Inflammatory macrophage treated with lipopolysaccharide for 1 hour (primary cell): Measurements from ENCODE around the gene F10.
"Not testable (repeated sequence)": the region's sequence is repeated elsewhere in the genome, so short reads cannot be mapped to it uniquely, and the experiment has no call there.

ENCODE experiments used
- DNase-seq, 2 donors: peaks; one replicate each; pipeline ENCODE4 v3.0.0-alpha.2; 2020 to 2022

F10 gene

DNA sequence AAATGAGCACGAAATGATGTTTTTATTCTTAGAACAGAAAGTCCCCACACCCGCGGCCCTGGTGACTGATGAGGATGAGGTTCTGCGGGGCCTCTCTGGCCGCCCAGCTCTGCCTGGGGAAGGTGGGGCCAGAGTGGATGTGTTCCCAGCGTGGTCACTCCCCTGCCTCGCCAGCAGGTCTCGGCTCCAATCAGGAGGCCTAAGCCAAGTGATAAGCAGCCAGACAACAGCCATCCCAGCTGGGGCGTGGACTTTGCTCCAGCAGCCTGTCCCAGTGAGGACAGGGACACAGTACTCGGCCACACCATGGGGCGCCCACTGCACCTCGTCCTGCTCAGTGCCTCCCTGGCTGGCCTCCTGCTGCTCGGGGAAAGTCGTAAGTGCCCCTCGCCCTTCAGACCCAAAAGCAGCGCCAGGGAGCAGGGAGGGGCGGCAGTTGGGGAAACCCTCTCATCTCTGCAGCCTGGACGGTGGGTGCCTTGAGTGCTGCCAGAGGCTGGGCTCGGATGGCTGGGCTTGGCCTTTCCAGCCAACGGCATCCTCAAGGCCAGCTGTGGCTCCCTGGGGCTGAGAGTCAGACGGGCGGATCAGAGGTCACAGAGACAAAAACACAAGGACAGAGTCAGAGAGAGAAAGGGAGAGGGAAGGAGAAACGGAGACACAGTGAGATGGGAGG is at the start of gene F10:
Gene F10, plus strand, starts transcription at position 250 of the 676 bp plus-strand sequence. Its CDS starts 57 bp downstream, at position 307.
- no peak for DNase-seq

DNA sequence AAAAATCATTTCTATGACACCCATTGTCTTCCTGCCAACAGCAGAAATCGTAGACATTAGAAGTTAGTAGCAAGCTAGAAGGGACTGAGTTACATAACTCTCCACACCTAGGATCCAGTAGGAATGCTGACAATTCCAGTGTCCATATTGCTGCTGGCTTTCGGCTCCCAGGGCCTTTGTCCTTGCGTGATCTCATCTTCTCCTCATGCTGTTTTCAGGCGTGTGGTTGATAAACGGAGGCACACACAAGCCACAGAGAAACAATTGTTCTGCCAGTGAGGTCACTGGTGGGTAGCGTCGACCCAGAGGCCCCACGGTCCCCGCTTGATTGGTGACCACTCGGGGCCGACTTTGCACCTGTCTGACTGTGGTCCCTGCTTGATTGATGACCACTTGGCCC is 48.7 kb upstream of the F10 start:
- DNase-seq, result no peak

DNA sequence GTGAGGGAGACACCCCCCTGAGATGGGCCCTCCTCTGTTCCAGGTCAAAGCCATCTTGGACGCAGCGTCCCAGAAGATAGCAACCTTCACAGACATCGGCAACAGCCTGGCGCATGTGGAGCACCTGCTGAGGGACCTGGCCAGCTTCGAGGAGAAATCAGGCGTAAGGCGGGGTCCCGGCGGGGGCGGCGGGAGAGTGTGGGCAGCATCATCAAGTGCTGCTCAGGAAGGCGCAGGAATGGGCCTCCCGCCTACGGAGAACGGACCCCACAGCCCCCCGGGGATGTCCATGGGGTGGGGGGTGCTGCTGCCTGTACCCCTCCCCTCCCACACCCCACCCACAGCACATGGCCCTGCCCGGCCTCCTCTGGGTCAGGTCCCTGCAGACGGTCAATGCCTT is 48.2 kb upstream of the F10 start:
- DNase-seq, result no peak

DNA sequence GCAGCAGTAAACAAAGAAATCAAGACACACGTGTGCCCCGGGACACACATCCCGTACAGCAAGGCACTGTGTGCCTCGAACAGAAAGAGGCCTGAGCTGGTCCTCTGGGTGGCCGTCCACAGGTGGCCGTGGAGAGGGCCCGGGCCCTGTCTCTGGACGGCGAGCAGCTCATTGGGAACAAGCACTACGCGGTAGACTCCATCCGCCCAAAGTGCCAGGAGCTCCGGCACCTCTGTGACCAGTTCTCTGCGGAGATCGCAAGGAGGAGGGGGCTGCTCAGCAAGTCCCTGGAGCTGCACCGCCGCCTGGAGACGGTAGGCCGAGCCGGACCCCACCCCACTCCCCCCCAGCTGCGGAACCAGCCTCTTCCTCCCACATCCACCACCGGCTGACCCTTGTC is 47.7 kb upstream of the F10 start:
- DNase-seq, result no peak

DNA sequence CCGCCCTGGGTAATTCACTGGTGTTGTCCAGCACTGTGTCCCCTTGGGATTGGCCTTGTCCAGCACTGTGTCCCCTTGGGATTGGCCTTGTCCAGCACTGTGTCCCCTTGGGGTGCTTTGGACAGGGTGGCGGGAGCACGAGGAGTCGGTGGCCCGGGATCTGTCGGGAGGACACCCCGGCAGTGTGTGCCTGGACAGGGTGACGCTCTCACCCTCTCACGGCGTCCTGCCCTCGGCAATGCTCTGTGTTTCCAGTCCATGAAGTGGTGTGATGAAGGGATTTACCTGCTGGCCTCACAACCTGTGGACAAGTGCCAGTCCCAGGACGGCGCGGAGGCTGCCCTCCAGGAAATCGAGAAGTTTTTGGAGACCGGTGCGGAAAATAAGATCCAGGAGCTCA is 46.9 kb upstream of the F10 start:
- DNase-seq, result no peak

DNA sequence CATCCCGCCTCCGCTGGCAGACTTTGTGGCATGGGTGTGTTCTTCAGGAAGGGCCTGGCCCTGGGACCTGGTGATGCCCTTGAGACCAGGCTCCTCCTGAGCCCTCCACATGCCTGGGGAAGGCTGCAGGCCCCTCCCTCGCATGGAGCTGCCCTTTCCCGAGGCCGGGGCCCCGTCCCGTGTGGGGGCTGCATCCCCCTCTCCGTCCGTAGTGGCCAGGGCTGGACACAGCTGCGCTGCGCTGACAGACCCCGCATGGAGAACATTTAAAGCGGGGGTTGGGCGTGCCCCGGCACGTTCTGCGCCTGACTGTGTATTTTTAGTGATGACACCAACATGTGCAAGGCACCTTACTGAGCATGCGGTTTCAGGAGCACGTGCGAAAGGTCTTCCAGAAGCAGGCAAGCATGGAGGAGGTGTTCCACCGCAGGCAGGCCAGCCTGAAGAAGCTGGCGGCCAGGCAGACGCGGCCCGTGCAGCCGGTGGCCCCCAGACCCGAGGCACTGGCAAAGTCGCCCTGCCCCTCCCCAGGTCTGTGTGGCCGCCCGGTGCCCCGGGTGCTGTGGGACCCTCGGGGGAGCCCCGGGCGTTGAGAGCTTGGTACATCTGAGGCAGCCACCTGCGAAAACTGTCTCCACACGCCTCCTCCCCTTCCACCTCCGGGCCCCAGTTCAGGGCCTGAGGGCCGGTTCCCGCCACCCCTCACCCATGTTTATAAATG is 45.8 kb upstream of the F10 start:
- DNase-seq, result no peak

DNA sequence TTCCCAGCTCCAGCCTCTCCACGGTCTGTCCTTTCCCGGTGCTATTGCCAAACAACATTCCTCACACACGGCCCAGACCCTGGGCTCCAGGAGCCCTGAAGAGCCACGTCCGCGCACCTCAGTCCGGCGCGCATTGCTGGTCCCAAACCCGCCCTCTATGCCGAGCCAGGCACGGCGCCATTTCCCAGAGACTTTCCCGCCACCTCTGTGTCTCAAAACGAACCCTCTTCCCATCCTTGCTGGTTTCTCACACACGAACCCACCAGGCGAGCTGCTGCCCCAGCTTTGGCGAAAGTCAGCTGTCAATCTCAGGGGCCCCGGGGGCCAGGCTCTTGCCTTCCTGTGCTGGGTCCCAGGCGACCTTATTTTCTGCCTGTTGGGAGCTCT is 45.0 kb upstream of the F10 start:
- no peak for DNase-seq

DNA sequence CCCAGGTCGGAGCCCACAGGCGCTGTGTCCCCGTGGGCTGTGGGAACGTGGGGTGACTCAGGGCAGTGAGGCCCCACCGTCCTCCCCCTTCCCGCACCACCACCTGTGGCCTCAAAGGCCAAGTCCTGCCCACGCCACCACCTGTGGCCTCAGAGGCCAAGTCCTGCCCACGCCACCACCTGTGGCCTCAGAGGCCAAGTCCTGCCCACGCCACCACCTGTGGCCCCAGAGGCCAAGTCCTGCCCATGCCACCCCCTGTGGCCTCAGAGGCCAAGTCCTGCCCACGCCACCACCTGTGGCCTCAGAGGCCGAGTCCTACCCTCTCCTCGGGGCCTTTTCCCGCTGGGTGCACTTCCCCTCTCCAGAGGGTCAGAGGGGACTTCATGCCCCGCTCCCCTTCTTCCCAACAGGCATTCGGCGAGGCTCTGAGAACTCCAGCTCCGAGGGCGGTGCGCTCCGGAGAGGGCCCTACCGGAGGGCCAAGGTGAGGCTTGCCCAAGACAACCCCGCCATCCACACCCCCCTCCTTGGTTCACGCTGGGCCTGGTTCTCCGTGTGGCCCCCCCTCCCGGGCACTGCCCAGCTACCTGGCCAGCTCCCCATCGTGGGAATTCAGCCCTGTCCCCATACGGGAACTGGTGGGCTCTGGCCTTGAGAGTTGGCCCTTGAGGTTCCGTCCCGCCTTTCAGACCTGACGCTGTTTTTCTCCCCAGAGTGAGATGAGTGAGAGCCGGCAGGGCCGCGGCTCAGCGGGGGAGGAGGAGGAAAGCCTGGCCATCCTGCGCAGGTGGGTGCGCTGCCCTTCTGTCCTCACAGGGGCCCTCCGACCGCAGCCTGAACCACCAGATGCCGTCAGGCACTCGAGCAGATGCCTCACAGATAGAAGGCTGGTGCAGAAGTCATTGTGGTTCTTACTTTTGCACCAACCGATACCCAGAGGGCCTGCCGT is 44.4 kb upstream of the F10 start:
- no peak for DNase-seq

DNA sequence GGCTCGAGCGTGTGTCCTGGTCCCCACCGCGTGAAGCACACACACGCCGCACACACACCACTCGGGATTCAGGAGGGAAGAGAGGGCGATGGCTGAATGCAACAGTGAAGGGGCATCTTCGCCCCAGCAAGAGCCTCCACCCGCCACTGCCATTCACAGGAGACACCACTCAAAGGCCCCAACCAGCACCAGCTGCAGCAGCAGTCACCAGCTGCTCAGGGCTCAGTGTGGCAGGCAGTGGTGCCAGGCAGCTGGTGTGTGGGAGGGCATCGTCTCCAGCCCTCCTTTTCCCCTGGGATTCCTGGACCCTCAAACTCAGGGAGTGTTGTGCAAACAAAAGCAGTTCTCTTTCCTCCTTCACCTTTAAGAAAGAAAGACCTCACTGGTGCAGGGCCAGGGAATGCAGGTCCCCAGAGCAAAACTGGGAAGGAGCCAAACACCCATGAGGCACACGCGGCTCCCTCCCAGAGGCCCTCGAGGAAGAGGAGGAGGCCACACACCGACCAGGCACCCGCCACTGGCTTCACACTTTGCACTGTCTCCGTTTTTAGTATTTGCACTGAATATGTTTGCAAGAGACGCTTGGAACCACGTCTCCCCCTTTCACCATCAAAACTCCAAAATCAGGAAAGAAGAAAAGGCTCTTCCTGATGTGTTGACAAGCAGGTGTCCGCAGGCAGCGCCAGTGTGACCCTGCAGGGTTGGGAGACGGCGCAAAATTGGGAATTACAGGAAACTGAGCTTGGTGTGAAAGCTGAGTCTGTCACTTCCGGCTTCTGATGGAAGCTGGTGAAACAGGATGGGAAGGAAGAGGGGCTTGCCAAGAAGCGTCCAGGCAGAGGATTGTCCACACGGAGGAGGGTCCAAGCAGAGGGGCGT is 43.5 kb upstream of the F10 start:
- no peak for DNase-seq

DNA sequence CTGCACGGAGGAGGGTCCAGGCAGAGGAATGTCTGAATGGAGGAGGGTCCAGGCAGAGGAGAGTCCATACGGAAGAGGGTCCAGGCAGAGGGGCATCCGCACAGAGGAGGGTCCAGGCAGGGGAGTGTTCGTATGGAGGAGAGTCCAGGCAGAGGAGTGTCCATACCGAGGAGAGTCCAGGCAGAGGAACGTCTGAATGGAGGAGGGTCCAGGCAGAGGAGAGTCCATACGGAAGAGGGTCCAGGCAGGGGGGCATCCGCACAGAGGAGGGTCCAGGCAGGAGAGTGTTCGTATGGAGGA is 42.9 kb upstream of the F10 start:
- not testable (repeated sequence) for DNase-seq

DNA sequence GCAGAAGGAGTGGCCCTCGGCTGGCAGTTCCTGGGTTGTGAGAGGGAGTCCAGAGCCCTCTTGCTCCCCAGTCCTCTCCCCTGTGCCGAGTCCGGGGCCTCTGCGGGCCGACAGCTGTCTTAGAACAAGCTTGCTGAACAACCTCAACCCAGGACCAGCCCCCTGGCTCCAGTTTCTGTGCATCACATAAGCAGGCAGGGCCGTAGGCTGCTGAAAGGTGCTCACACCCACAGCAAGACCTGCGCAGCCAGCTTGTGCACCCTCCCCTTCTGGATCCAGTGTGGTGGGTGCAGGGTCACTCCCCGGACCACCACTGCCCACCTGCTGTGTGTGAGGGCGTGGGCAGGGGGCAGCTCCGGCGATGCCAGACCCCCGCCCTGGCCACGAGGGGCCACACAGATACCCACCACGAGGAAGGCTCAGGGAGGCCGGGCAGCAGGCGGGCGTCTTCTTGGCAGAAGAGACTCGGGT is 42.2 kb upstream of the F10 start:
- no peak for DNase-seq

DNA sequence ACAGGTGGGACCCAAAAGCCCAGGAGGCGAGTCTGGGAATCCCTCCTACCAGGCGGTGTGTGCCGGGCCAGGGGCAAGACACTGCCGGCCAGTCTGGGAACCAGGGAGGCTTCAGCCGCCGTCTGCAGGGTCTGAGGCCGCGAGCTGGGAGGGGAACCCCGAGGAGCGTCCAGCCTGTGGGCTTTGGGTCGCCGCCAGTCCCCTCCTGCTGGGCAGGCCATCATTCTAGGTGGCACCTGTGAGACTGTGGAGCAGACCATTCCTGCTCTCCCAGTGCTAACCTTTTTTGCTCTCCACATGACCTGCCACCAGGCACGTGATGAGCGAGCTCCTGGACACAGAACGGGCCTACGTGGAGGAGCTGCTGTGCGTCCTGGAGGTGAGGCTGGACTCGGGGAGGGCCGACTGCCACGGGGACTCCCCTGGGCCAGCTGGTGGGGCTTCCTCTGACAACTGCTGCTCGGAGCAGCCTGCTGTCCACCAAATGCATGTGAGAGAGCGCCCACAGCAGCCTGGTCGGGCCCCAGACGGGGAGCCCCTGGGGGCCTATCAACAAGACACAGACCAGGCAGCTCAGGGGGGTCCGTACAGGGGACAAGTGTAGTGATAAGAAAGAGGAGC is 41.6 kb upstream of the F10 start:
- DNase-seq, result no peak

DNA sequence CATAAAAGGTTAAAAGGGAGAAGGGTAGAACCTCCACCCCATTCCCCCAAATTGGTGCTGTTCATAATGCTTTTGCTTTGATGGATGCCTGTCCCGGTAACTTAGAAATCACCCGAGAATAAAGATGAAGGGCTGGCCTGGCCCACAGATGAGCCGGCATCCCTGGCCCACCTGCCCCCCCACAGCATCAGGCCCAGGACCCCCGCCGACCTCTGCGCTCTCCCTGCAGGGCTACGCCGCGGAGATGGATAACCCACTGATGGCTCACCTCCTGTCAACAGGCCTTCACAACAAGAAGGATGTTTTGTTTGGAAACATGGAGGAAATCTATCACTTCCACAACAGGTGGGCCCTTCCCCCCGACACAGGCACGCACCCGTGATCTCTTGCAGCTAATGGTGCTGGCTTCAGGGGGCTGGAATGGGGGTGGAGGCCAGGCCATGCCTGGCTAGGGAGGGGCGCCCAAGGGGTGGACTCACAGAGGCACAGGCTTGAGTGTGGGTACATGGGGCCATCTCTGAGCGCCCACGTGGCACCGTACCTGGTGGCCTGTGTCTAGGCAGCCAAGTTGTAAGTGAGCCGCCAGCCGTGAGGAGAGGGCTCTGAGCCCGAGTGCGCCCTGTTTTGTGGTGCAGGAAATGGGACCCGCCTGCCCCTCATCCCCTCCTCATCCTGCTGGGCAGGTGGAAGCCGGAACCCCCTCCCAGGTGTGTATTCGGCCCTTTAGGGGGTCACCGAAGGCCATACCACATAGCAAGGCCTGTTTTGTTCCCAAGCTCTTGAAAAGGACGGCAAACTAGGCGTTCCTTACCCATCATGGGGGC is 40.2 kb upstream of the F10 start:
- DNase-seq, result no peak

DNA sequence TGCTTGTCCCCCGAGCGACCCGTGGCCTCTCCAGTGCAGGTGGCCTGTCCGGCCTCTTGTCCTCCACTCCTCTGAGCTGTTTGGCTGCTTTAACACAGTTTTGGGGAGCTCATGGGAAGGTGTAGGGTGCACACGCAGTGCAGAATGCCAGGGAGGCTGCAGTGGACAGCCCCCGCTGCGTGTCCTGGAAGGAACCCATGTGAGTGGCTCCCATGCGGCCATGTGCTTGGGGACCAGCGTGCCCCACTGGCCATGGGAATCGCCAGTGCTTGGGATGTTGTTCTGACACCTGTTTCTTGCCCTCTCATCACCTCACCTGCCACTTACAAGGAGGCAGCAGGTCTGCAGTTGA is 39.6 kb upstream of the F10 start:
- DNase-seq, result no peak

DNA sequence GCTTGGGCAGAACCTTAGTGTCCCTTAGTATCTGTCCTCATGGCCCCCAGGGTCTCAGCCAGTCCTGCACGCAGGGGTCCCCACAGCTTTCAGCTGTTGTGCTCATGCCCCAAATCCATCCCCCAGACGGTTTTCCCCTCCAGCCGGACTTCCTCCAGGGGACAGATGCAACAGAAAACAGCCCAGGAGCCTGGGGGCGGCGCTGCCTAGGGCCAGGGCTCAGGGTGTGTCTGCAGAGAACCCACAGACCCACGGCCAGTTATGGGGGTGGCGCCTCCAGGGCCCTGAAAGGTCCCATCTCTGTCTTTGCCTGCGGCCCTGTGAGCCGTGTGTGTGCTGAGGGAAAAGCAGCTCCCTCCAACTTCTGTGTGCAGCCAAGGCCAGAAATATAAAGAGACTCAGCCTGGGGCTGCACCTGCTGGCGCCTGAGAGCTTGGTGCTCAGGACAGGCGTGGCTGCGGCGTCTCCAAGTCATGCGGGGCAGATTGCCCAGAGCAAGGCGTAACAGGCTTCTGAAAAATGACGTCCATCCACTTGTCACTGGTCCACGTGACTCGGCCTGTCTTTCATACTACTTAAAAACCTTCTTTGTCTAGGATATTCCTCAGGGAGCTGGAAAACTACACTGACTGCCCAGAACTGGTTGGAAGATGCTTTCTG is 39.1 kb upstream of the F10 start:
- no peak for DNase-seq

DNA sequence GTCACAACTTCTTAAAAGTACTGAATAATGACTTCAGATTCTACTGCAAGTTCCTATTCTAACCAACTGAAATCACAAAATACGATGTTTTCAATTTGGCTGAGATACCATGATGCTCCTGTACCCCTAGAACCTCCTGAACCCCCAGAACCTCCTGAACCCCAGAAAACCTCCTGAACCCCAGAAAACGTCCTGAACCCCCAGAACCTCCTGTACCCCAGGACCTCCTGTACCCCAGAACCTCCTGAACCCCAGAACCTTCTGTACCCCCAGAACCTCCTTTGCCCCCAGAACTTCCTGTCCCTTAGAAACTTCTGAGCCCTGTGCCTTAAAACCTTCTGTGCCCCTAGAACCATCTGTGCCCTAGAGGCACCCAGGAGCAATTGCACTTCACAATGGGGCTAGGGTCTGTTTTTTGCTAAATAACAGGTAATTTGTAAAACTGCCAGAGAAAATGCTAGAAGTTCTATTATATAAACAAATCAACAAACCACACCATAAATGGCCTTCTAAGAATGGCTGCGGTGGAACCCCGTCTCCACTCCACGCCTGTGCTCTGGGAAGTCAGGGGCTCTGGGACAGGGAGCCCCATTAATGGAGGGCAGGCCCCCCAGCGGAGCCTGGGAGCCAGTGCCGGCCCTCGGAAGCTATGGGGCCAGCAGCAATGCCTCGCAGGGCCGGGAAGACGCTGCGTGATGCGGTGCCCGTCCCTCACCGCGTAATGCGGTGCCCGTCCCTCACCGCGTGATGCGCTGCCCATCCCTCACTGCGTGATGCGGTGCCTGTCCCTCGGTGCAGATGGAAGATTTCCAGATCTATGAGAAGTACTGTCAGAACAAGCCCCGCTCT is 38.3 kb upstream of the F10 start:
- DNase-seq, result no peak

DNA sequence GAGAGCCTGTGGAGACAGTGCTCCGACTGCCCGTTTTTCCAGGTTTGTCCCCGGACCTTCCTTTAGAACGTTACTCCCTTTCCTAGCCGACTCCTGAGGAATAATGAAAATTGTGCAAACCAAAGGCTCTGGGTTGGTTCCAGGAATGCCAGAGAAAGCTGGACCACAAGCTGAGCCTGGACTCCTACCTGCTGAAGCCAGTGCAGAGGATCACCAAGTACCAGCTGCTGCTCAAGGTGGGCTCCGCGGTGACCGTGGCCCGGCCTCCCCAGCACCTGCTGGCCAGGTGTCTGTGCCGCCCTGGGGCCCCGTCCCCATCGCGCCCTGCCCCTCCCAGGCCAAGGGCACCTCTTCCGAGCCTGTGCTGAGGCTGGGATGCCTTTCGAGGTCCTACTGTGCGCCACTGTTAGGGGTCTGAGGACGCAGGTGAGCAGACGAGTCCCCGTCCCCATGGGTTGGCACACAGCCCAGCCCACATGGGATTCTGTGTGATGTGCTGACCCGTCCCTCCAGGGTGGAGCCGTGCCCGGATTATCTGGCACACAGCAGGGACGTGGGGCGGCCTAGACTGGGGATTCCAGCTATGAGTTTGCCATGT is 37.6 kb upstream of the F10 start:
- no peak for DNase-seq

DNA sequence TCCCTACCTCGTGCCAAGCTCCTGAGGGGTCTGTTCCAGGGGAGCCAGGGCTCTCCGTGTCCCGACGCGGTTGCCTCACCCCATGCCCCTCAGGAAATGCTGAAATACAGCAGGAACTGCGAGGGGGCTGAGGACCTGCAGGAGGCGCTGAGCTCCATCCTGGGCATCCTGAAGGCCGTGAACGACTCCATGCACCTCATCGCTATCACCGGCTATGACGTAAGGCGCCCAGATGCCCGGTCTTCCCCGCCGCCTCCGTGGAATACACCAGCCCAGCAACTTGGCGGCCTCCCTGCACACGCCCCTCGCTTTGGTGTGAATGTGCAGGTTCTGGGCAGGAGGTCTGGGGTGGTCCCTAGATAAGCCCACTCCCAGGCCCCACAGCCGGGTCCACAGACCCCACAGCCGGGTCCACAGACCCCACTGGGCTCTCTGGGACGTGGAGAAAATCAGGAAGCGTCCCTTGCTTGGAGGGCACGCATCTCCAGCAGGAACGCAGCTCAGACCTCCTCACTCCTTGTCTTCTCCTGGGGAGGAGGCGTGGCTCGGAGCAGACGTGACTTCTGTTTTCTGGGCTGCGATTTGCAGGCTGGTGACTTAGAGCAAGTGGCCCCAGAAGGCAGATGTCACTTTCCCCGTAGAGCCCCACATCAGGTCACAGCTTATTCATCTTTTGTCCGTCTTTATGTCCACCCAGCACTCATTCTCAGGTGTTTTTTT is 36.4 kb upstream of the F10 start:
- no peak for DNase-seq
